SW480 (cell line): ENCODE results near the gene PKP2.

ENCODE experiments used
- DNase-seq: peaks from one replicate; pipeline ENCODE4 v3.0.0-alpha.2; 2016; ENCODE audit warnings: low spot score

Gene PKP2

DNA sequence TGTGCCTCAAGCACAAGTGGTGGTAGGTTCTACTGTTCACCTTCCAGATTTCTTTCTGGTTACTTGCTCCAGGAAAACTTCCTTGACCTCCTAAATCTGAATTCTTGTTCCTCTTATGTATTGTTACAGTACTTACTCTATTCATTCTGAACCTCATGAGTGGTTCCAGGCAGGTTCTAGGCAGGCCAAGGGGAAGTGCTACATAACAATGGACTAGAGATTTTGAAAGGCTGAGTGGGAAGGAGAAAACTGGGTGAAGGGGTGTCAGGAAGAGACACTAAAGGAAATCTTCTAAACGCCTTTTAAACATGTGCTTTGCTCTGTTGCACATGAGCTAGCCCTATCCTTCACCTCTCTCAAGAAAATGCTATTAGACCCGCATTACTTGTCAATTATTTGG, 142.5 kb downstream of the PKP2 start:
- DNase-seq, result no peak

- no peak for DNase-seq
Observed at GRCh38 chr12:32753605-32754004, 143.0 kb downstream of the PKP2 start.

DNA sequence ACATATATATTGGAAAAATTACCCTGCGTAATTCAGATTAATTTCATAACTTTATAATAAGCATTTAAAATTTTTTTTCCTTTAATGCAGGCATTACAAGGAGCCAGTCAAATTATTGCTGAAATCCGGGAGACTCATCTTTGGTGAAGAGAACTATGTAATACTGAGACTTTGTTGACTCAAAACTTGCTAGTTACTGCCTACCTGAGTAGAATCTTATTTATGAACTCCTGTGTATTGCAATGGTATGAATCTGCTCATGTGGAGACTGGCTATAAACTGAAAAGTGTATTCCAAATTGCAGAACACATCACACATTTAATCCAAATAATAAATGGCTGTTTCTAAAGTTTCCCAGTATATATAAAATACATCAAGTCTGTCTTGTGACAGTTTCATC, 153.3 kb downstream of the PKP2 start:
- no peak for DNase-seq

DNA sequence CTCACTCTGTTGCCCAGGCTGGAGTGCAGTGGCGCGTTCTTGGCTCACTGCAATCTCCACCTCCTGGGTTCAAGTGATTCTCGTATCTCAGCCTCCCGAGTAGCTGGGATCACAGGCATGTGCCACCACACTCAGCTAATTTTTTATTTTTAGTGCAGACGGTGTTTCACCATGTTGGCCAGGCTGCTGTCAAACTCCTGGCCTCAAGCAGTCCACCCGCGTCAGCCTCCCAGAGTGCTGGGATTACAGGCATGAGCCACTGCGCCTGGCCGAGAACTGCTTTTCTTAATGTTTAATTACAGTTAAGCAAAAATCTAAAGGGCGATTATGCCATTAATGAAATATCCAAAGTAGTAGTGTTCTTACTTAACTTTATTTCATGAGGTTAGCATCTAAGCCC, 154.4 kb downstream of the PKP2 start:
- DNase-seq, result no peak
